Measurements from ENCODE around the gene IL1R2. TPM values are rescaled to one million over a fixed set of nuclear protein-coding genes. Genes with fewer than 3 reads are reported as not detected.

The IL1R2 gene
- total RNA-seq, 1 experiment from 2014 or later, result 0.22 TPM

GRCh38 chr2:101976891-101977290, 14.9 kb upstream of the IL1R2 start:
- Mint-ChIP-seq H3K4me1 (peaks cover 17% of the 10 kb centered on the region), H3K27me3 (ENCODE audit: low read depth) (no peaks in the 10 kb centered on the region), H3K36me3 (peaks cover 5% of the 10 kb centered on the region; the same call in 1 of the 2 replicates), H3K4me3 (no peak overlapping the region), H3K27ac (no peak overlapping the region), H3K9me3 (peaks cover 16% of the 10 kb centered on the region)
- ATAC-seq, result no peak
- no peak for DNase-seq (ENCODE audit: low spot score)
- POLR2A ChIA-PET, result no interaction called here
- CTCF ChIA-PET, result no interaction called here
- TF ChIP-seq NFATC4 (CRISPR knock-in tag; IDR thresholded peaks at IDR 0.05) (no peak), GTF2I (CRISPR knock-in tag; conservative IDR thresholded peaks at IDR 0.05) (no peak), ZNF416 (CRISPR knock-in tag; IDR thresholded peaks at IDR 0.05) (no peak), ZNF317 (CRISPR knock-in tag; IDR thresholded peaks at IDR 0.05; ENCODE audit: borderline replicate concordance, low read depth) (no peak), CBFB (CRISPR knock-in tag; IDR thresholded peaks at IDR 0.05; ENCODE audit: low read depth) (no peak), CREM (CRISPR knock-in tag; IDR thresholded peaks at IDR 0.05) (no peak), HMGXB4 (CRISPR knock-in tag; IDR thresholded peaks at IDR 0.05) (no peak), MYBL2 (CRISPR knock-in tag; IDR thresholded peaks at IDR 0.05) (no peak), NFE2L1 (CRISPR knock-in tag; IDR thresholded peaks at IDR 0.05) (no peak), EMX1 (CRISPR knock-in tag; IDR thresholded peaks at IDR 0.05) (no peak), GRHL2 (CRISPR knock-in tag; IDR thresholded peaks at IDR 0.05; ENCODE audit: insufficient replicate concordance, severe bottlenecking) (no peak)
- TF ChIP-seq, protein P1, sequence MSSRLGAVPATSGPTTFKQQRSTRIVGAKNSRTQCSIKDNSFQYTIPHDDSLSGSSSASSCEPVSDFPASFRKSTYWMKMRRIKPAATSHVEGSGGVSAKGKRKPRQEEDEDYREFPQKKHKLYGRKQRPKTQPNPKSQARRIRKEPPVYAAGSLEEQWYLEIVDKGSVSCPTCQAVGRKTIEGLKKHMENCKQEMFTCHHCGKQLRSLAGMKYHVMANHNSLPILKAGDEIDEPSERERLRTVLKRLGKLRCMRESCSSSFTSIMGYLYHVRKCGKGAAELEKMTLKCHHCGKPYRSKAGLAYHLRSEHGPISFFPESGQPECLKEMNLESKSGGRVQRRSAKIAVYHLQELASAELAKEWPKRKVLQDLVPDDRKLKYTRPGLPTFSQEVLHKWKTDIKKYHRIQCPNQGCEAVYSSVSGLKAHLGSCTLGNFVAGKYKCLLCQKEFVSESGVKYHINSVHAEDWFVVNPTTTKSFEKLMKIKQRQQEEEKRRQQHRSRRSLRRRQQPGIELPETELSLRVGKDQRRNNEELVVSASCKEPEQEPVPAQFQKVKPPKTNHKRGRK (CRISPR knock-in tag; IDR thresholded peaks at IDR 0.05; ENCODE audit: borderline replicate concordance), result no peak
- TF ChIP-seq, protein P2, sequence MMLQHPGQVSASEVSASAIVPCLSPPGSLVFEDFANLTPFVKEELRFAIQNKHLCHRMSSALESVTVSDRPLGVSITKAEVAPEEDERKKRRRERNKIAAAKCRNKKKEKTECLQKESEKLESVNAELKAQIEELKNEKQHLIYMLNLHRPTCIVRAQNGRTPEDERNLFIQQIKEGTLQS (CRISPR knock-in tag; conservative IDR thresholded peaks at IDR 0.05), result no peak
- TF ChIP-seq, protein P3, sequence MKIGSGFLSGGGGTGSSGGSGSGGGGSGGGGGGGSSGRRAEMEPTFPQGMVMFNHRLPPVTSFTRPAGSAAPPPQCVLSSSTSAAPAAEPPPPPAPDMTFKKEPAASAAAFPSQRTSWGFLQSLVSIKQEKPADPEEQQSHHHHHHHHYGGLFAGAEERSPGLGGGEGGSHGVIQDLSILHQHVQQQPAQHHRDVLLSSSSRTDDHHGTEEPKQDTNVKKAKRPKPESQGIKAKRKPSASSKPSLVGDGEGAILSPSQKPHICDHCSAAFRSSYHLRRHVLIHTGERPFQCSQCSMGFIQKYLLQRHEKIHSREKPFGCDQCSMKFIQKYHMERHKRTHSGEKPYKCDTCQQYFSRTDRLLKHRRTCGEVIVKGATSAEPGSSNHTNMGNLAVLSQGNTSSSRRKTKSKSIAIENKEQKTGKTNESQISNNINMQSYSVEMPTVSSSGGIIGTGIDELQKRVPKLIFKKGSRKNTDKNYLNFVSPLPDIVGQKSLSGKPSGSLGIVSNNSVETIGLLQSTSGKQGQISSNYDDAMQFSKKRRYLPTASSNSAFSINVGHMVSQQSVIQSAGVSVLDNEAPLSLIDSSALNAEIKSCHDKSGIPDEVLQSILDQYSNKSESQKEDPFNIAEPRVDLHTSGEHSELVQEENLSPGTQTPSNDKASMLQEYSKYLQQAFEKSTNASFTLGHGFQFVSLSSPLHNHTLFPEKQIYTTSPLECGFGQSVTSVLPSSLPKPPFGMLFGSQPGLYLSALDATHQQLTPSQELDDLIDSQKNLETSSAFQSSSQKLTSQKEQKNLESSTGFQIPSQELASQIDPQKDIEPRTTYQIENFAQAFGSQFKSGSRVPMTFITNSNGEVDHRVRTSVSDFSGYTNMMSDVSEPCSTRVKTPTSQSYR (CRISPR knock-in tag; IDR thresholded peaks at IDR 0.05), result no peak
- TF ChIP-seq, protein P4, sequence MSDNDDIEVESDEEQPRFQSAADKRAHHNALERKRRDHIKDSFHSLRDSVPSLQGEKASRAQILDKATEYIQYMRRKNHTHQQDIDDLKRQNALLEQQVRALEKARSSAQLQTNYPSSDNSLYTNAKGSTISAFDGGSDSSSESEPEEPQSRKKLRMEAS (CRISPR knock-in tag; IDR thresholded peaks at IDR 0.05), result no peak

DNA sequence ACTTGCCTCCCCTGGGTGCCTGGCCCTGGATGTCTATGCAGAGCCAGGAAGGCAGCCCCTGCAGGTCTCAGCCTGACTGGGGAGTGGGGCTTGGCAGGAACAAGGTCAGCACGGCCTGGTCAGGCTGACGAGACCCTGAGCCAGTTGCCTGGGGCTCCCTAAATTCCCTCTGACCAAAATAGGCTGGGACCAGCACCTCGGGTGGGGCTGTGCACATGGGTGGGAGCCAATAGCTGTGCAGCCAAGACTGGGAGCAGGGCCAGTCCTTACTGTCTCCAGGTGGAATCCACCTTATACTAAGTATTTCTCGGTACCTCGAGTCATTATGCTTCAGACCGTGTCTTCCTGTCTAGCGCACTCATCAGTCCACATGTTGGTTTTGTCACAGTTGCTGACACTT, 11.4 kb upstream of the IL1R2 start:
- POLR2A ChIA-PET, result no interaction called here
- H3K4me3 Mint-ChIP-seq, result no peak overlapping the region
- H3K27me3 Mint-ChIP-seq (ENCODE audit: low read depth), result no peaks in the 10 kb centered on the region
- H3K27ac Mint-ChIP-seq, result no peak overlapping the region
- CTCF ChIA-PET, result interaction anchor here (1.0 to 1.2 kb wide), 2 partner anchors 26 to 638 kb away, joined by 4 read pairs; no protein-coding TSS in a partner anchor
- no peaks in the 10 kb centered on the region for H3K9me3 Mint-ChIP-seq
- DNase-seq (ENCODE audit: low spot score) (no peak), ATAC-seq (no peak)
- H3K4me1 Mint-ChIP-seq, result peaks cover 14% of the 10 kb centered on the region
- H3K36me3 Mint-ChIP-seq, result no peaks in the 10 kb centered on the region
- TF ChIP-seq, protein P5, sequence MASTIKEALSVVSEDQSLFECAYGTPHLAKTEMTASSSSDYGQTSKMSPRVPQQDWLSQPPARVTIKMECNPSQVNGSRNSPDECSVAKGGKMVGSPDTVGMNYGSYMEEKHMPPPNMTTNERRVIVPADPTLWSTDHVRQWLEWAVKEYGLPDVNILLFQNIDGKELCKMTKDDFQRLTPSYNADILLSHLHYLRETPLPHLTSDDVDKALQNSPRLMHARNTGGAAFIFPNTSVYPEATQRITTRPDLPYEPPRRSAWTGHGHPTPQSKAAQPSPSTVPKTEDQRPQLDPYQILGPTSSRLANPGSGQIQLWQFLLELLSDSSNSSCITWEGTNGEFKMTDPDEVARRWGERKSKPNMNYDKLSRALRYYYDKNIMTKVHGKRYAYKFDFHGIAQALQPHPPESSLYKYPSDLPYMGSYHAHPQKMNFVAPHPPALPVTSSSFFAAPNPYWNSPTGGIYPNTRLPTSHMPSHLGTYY (CRISPR knock-in tag; IDR thresholded peaks at IDR 0.05), result no peak
- TF ChIP-seq MXD4 (CRISPR knock-in tag; IDR thresholded peaks at IDR 0.05; ENCODE audit: borderline replicate concordance) (no peak), ZNF671 (CRISPR knock-in tag; IDR thresholded peaks at IDR 0.05) (no peak), TCF7 (CRISPR knock-in tag; IDR thresholded peaks at IDR 0.05; ENCODE audit: low read depth) (no peak), E2F5 (CRISPR knock-in tag; IDR thresholded peaks at IDR 0.05) (no peak), IRF2 (CRISPR knock-in tag; IDR thresholded peaks at IDR 0.05; ENCODE audit: borderline replicate concordance, low read depth) (no peak), OVOL2 (CRISPR knock-in tag; IDR thresholded peaks at IDR 0.05; ENCODE audit: borderline replicate concordance) (no peak), ATF1 (CRISPR knock-in tag; IDR thresholded peaks at IDR 0.05) (no peak), CBFB (CRISPR knock-in tag; IDR thresholded peaks at IDR 0.05; ENCODE audit: low read depth) (no peak), FOXK1 (CRISPR knock-in tag; IDR thresholded peaks at IDR 0.05) (no peak), NR1H2 (CRISPR knock-in tag; IDR thresholded peaks at IDR 0.05) (no peak), CREB1 (CRISPR knock-in tag; IDR thresholded peaks at IDR 0.05) (no peak), NFYB (CRISPR knock-in tag; conservative IDR thresholded peaks at IDR 0.05; ENCODE audit: low read depth) (no peak), NR2C2 (CRISPR knock-in tag; IDR thresholded peaks at IDR 0.05) (no peak)
